Neuronal stem cell (in vitro differentiated cells): ENCODE measurements around the gene HSD3B7.

Source experiments
- DNase-seq: peaks from one replicate; pipeline ENCODE4 v3.0.0-alpha.2; 2013; ENCODE audit warnings: low spot score
- H2AFZ ChIP-seq: one replicate; pipeline ENCODE4 v1.6.1; 2013; ENCODE audit warnings: mild to moderate bottlenecking, low read length, inconsistent platforms
- H2AK5ac ChIP-seq: 2 replicates; pipeline ENCODE4 v1.6.1; 2013; ENCODE audit warnings: low read depth, mild to moderate bottlenecking, inconsistent platforms, low read length, moderate library complexity, mixed read lengths
- H2BK120ac ChIP-seq: 2 replicates; pipeline ENCODE4 v1.6.1; 2013; ENCODE audit warnings: low read depth, mild to moderate bottlenecking, inconsistent platforms, low read length, moderate library complexity, mixed read lengths
- H2BK12ac ChIP-seq: one replicate; pipeline ENCODE4 v1.6.1; 2013; ENCODE audit warnings: low read length, inconsistent platforms
- H2BK15ac ChIP-seq: 2 replicates; pipeline ENCODE4 v1.6.1; 2013; ENCODE audit warnings: mild to moderate bottlenecking, low read length, inconsistent platforms, mixed read lengths
- H2BK5ac ChIP-seq: one replicate; pipeline ENCODE4 v1.6.1; 2013; ENCODE audit warnings: inconsistent platforms, mild to moderate bottlenecking, low read length, moderate library complexity
- H3K14ac ChIP-seq: one replicate; pipeline ENCODE4 v1.6.1; 2013; ENCODE audit warnings: low read length, inconsistent platforms
- H3K18ac ChIP-seq: 2 replicates; pipeline ENCODE4 v1.6.1; 2013; ENCODE audit warnings: low read length, inconsistent platforms
- H3K23ac ChIP-seq: 2 replicates; pipeline ENCODE4 v1.6.1; 2013; ENCODE audit warnings: low read depth, mild to moderate bottlenecking, mixed read lengths, low read length, inconsistent platforms; ENCODE audit not compliant: poor library complexity
- H3K27ac ChIP-seq: replicated peaks from 3 replicates; pipeline ENCODE4 v1.5.1; 2013; ENCODE audit warnings: low read length, inconsistent platforms
- H3K27me3 ChIP-seq, 3 experiments: 2 replicates each; pipeline ENCODE4 v1.6.1; 2013; ENCODE audit warnings: low read length in 3 of 3, mild to moderate bottlenecking in 2 of 3, inconsistent platforms in 1 of 3, low read depth in 1 of 3, mixed read lengths in 1 of 3, moderate library complexity in 1 of 3; ENCODE audit not compliant: control insufficient read depth in 3 of 3, insufficient read depth in 3 of 3
- H3K36me3 ChIP-seq, 2 donors: replicated peaks in 1 of 2; 2 replicates each; pipeline ENCODE4 v1.6.1; 2013; ENCODE audit warnings: low read length in 2 of 2; ENCODE audit not compliant: control insufficient read depth in 2 of 2, insufficient read depth in 2 of 2
- H3K4ac ChIP-seq: 2 replicates; pipeline ENCODE4 v1.6.1; 2013; ENCODE audit warnings: inconsistent platforms, mild to moderate bottlenecking, low read length, moderate library complexity
- H3K4me1 ChIP-seq, 2 donors: 1 replicate in 1 of 2; 2 replicates in 1 of 2; pipeline ENCODE4 v1.6.1; 2013; ENCODE audit warnings: low read length in 2 of 2, low read depth in 1 of 2; ENCODE audit not compliant: control insufficient read depth in 2 of 2, insufficient read depth in 1 of 2
- H3K4me2 ChIP-seq: one replicate; pipeline ENCODE4 v1.6.1; 2013; ENCODE audit warnings: mild to moderate bottlenecking, low read length, inconsistent platforms; ENCODE audit not compliant: insufficient read depth, poor library complexity, severe bottlenecking
- H3K4me3 ChIP-seq, 2 donors: 2 replicates each; pipeline ENCODE4 v1.5.1; 2013; ENCODE audit warnings: low read length in 2 of 2, mild to moderate bottlenecking in 2 of 2, inconsistent platforms in 1 of 2, moderate library complexity in 1 of 2
- H3K79me1 ChIP-seq: one replicate; pipeline ENCODE4 v1.6.1; 2013; ENCODE audit warnings: low read depth, mild to moderate bottlenecking, inconsistent platforms, low read length, moderate library complexity
- H3K9ac ChIP-seq: one replicate; pipeline ENCODE4 v1.6.1; 2013; ENCODE audit warnings: mild to moderate bottlenecking, low read depth, low read length, inconsistent platforms; ENCODE audit not compliant: poor library complexity
- H3K9me3 ChIP-seq, 2 donors: replicated peaks in 1 of 2; 2 replicates each; pipeline versions ENCODE3 to v1.6.1; 2013; ENCODE audit warnings: low read length in 2 of 2, mild to moderate bottlenecking in 2 of 2, inconsistent platforms in 1 of 2, low read depth in 1 of 2, mixed read lengths in 1 of 2, moderate library complexity in 1 of 2; ENCODE audit not compliant: control insufficient read depth in 2 of 2, insufficient read depth in 1 of 2
- H4K8ac ChIP-seq: one replicate; pipeline ENCODE4 v1.6.1; 2013; ENCODE audit warnings: low read depth, mild to moderate bottlenecking, inconsistent platforms, low read length, moderate library complexity
- H4K91ac ChIP-seq: one replicate; pipeline ENCODE4 v1.6.1; 2013; ENCODE audit warnings: low read length, low read depth, mild to moderate bottlenecking, inconsistent platforms; ENCODE audit not compliant: poor library complexity
- WGBS, 2 donors: extraction: QIAGEN DNeasy Blood & Tissue Kit; methylation state at CpG; one replicate each; pipeline ENCODE4 v1.1.7; 2013; ENCODE audit warnings: missing lambda C conversion rate in 2 of 2, mixed read lengths in 1 of 2; ENCODE audit not compliant: insufficient read length in 2 of 2, insufficient replicate concordance in 1 of 2; ENCODE audit errors: extremely low coverage in 2 of 2; 5-methylcytosine and 5-hydroxymethylcytosine counted together

HSD3B7 gene

GRCh38 chr16:31002250-31002700 is 17.3 kb downstream of the HSD3B7 start:
- Histone ChIP-seq H2BK12ac (no peak overlapping the region), H2AFZ (peak overlapping the region; percentile 29), H3K4me1 (peaks cover 9 to 17% of the 10 kb centered on the region in 2 donors), H2BK120ac (no peak overlapping the region), H3K18ac (no peak overlapping the region), H4K91ac (no peak overlapping the region), H3K14ac (no peak overlapping the region), H2BK15ac (no peak overlapping the region), H3K4ac (no peak overlapping the region), H3K4me3 (no peak overlapping the region), H3K27ac (no peak overlapping the region), H3K79me1 (peaks cover 5% of the 10 kb centered on the region), H3K9ac (no peak overlapping the region), H3K9me3 (no peaks in the 10 kb centered on the region), H4K8ac (no peak overlapping the region), H2AK5ac (no peak overlapping the region), H2BK5ac (no peak overlapping the region), H3K23ac (no peak overlapping the region), H3K4me2 (no peak overlapping the region), H3K36me3 (peaks cover 0 to 5% of the 10 kb centered on the region in 2 donors), H3K27me3 (peaks cover 0 to 6% (median 0%) of the 10 kb centered on the region in 3 experiments)
- WGBS, 2 donors = no CpG with 5 or more reads among the region's 10 CpGs
- DNase-seq = no peak

- H3K4me1 ChIP-seq = peaks cover 4 to 17% of the 10 kb centered on the region in 2 donors
- no peak overlapping the region for H3K23ac ChIP-seq
- H3K4ac ChIP-seq = no peak overlapping the region
- H2AFZ ChIP-seq = peak overlapping the region; percentile 15
- no peak overlapping the region for H3K4me2 ChIP-seq
- H3K9me3 ChIP-seq = no peaks in the 10 kb centered on the region
- H4K91ac ChIP-seq = no peak overlapping the region
- no peak overlapping the region for H3K27ac ChIP-seq
- no peak overlapping the region for H2BK15ac ChIP-seq
- no peak overlapping the region for H4K8ac ChIP-seq
- WGBS, 2 donors = no CpG with 5 or more reads among the region's 9 CpGs
- H3K9ac ChIP-seq = no peak overlapping the region
- no peak overlapping the region for H2BK120ac ChIP-seq
- H3K79me1 ChIP-seq = peaks cover 5% of the 10 kb centered on the region
- H3K18ac ChIP-seq = no peak overlapping the region
- DNase-seq = no peak
- H3K36me3 ChIP-seq = peaks cover 0 to 5% of the 10 kb centered on the region in 2 donors
- H2BK5ac ChIP-seq = no peak overlapping the region
- no peak overlapping the region for H2AK5ac ChIP-seq
- no peak overlapping the region for H3K4me3 ChIP-seq
- no peak overlapping the region for H2BK12ac ChIP-seq
- H3K27me3 ChIP-seq = peaks cover 0 to under 1% (median 0%) of the 10 kb centered on the region in 3 experiments
- H3K14ac ChIP-seq = no peak overlapping the region
These were observed 17.9 kb downstream of the HSD3B7 start for GRCh38 chr16:31002862-31003341.

DNA sequence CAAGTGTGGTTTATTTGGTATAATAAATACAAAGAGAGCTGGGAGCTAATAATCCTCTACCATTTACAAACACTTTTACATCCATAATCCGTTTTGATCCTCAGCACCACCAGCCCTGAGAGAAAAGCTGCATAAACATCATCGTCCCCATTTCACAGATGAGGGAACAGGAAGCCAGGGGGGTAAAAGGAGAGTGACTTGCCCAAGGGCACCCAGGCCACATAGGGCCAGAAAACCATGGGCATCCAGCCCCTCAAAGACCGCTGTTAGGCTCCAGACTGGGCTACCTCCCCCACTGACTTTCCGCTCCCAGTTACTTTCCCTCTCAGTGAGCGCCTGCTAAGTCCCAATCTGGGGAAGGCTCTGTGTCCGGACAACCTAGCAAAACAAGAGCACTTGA is 18.7 kb downstream of the HSD3B7 start:
- Histone ChIP-seq H3K18ac (no peak overlapping the region), H3K9ac (no peak overlapping the region), H3K4ac (no peak overlapping the region), H2BK12ac (no peak overlapping the region), H3K9me3 (no peaks in the 10 kb centered on the region), H3K4me1 (peaks cover 4 to 17% of the 10 kb centered on the region in 2 donors), H3K79me1 (peaks cover 5% of the 10 kb centered on the region), H2AFZ (no peak overlapping the region), H2BK15ac (no peak overlapping the region), H4K91ac (no peak overlapping the region), H3K23ac (no peak overlapping the region), H2AK5ac (no peak overlapping the region), H3K4me3 (no peak overlapping the region), H3K27me3 (no peaks in the 10 kb centered on the region), H3K36me3 (peaks cover 0 to 5% of the 10 kb centered on the region in 2 donors), H3K4me2 (no peak overlapping the region), H2BK5ac (no peak overlapping the region), H3K14ac (no peak overlapping the region), H2BK120ac (no peak overlapping the region), H3K27ac (no peak overlapping the region), H4K8ac (no peak overlapping the region)
- WGBS, 2 donors = no CpG with 5 or more reads among the region's 6 CpGs
- DNase-seq = no peak

DNA sequence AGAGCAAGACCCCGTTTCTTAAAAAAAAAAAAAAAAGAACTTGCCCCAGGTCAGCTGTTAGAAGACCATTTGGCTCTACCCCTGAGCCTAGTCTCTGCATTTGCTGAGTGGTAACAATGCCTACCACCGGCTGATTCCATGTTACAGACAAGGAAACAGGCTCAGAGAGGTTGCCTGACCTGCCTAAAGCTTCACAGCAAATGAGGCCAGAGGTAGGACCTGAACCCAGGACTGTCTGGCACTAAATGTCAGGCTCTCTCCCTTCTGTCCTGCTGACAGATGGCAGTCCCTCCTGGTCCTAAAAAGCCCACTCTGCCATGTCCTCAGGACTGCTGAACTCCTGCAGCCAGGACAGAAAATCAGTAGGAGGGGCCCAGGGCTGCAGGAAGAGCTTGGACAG is 19.7 kb downstream of the HSD3B7 start:
- H3K4me3 ChIP-seq = no peak overlapping the region
- no peak overlapping the region for H2BK15ac ChIP-seq
- no peak overlapping the region for H3K23ac ChIP-seq

More for the DNA sequence above, 19.7 kb downstream of the HSD3B7 start:
- peaks cover 0 to 5% of the 10 kb centered on the region in 2 donors for H3K36me3 ChIP-seq
- H3K4ac ChIP-seq = no peak overlapping the region
- no peak overlapping the region for H4K91ac ChIP-seq
- H3K27ac ChIP-seq = no peak overlapping the region
- H3K14ac ChIP-seq = no peak overlapping the region
- peaks cover 8 to 21% of the 10 kb centered on the region in 2 donors for H3K4me1 ChIP-seq
- no peak overlapping the region for H2AK5ac ChIP-seq
- H2BK5ac ChIP-seq = no peak overlapping the region
- no peak overlapping the region for H2BK12ac ChIP-seq
- no peak overlapping the region for H3K9ac ChIP-seq
- no peak overlapping the region for H4K8ac ChIP-seq
- H3K4me2 ChIP-seq = no peak overlapping the region
- H3K79me1 ChIP-seq = peaks cover 5% of the 10 kb centered on the region
- H2BK120ac ChIP-seq = no peak overlapping the region
- H2AFZ ChIP-seq = no peak overlapping the region
- H3K18ac ChIP-seq = no peak overlapping the region
- no peaks in the 10 kb centered on the region for H3K27me3 ChIP-seq
- H3K9me3 ChIP-seq = no peaks in the 10 kb centered on the region
- no peak for DNase-seq
- WGBS, 2 donors = no CpG with 5 or more reads among the region's 2 CpGs
